Esophagus (tissue), 2 donors: ENCODE results near the gene ADGRG2. TPM values are rescaled to one million over a fixed set of nuclear protein-coding genes. Genes with fewer than 3 reads are reported as not detected.
"Not testable (repeated sequence)": the region's sequence is repeated elsewhere in the genome, so short reads cannot be mapped to it uniquely, and the experiment has no call there.

Experiments used
- H3K27ac ChIP-seq, 2 donors: one replicate each; pipeline ENCODE4 v1.5.1; 2013; ENCODE audit warnings: low read depth in 2 of 2, mild to moderate bottlenecking in 2 of 2, inconsistent platforms in 1 of 2, low read length in 1 of 2, moderate library complexity in 1 of 2
- H3K27me3 ChIP-seq, 2 donors: one replicate each; pipeline ENCODE4 v1.6.1; 2013; ENCODE audit warnings: low read length in 2 of 2, control low read depth in 1 of 2, mild to moderate bottlenecking in 1 of 2; ENCODE audit not compliant: insufficient read depth in 2 of 2, control insufficient read depth in 1 of 2
- H3K36me3 ChIP-seq, 2 donors: one replicate each; pipeline ENCODE4 v1.6.1; 2013; ENCODE audit warnings: low read length in 1 of 2; ENCODE audit not compliant: control insufficient read depth in 2 of 2, insufficient read depth in 2 of 2
- H3K4me1 ChIP-seq, 2 donors: one replicate each; pipeline ENCODE4 v1.6.1; 2013; ENCODE audit warnings: low read length in 1 of 2; ENCODE audit not compliant: control insufficient read depth in 2 of 2, insufficient read depth in 2 of 2
- H3K4me3 ChIP-seq, 2 donors: one replicate each; pipeline ENCODE4 v1.5.1; 2013; ENCODE audit warnings: low read length in 2 of 2, mild to moderate bottlenecking in 2 of 2, low read depth in 1 of 2, moderate library complexity in 1 of 2
- H3K9me3 ChIP-seq, 2 donors: one replicate each; pipeline ENCODE4 v1.6.1; 2013; ENCODE audit warnings: mild to moderate bottlenecking in 2 of 2, low read depth in 1 of 2, low read length in 1 of 2, moderate library complexity in 1 of 2; ENCODE audit not compliant: control insufficient read depth in 2 of 2, insufficient read depth in 1 of 2
- WGBS, 2 donors: extraction: QIAGEN DNeasy Blood & Tissue Kit; methylation state at CpG; one replicate each; pipeline ENCODE4 v1.1.7; 2013; 5-methylcytosine and 5-hydroxymethylcytosine counted together
- polyA plus RNA-seq, 2 donors: library from polyadenylated mRNA; stranded (reverse); fragments of 200-250 nt; gene quantifications; one replicate each; pipeline ENCODE4 v1.2.3, GENCODE V29; 2013
- donor health status: healthy with polysubstance abuse.
- donor health status: Bipolar disorder and iron deficiency.

Gene ADGRG2
- polyA plus RNA-seq, 2 donors = 0.14 to 0.29 TPM

DNA sequence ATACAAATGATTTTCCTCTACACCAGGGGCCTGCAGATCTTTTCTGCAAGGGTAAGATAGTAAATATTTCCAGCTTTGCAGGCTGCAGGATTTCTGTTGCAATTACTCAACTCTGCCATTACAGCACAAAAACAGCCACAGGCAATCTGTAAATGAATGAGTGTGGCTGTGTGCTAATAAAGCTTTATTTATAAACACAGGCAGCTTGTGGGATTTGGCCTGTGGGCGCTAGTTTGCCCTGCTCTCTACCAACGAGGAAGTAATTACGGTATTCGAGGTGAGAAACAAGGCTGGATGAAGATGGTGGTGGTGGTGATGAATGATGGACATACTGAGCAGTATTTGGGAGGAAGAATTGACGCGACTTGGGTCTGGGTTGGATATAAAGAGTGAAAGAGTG, 30.7 kb downstream of the ADGRG2 start:
- Histone ChIP-seq H3K9me3 (peaks cover 0 to 3% of the 10 kb centered on the region in 2 donors), H3K4me1 (no peaks in the 10 kb centered on the region), H3K27ac (no peak overlapping the region), H3K36me3 (no peaks in the 10 kb centered on the region), H3K4me3 (no peak overlapping the region), H3K27me3 (peaks cover 0 to 3% of the 10 kb centered on the region in 2 donors)
- WGBS, 2 donors = 89 to 90% methylated on average over 6 of the region's 6 CpGs

GRCh38 chrX:19089555-19090040, 32.7 kb downstream of the ADGRG2 start:
- WGBS, 2 donors = 75 to 81% methylated on average over 2 of the region's 2 CpGs
- Histone ChIP-seq H3K36me3 (no peaks in the 10 kb centered on the region), H3K9me3 (peaks cover 0 to 3% of the 10 kb centered on the region in 2 donors), H3K4me3 (no peak overlapping the region), H3K4me1 (no peaks in the 10 kb centered on the region), H3K27me3 (peaks cover 0 to 3% of the 10 kb centered on the region in 2 donors), H3K27ac (no peak overlapping the region)

- Histone ChIP-seq H3K4me1 (no peaks in the 10 kb centered on the region), H3K36me3 (no peaks in the 10 kb centered on the region), H3K27ac (no peak overlapping the region), H3K4me3 (no peak overlapping the region), H3K27me3 (peaks cover 0 to 3% of the 10 kb centered on the region in 2 donors), H3K9me3 (peaks cover 0 to 3% of the 10 kb centered on the region in 2 donors)
- WGBS, 2 donors = 58 to 66% methylated on average over 8 of the region's 8 CpGs
Measured at GRCh38 chrX:19086102-19086772, 36.0 kb downstream of the ADGRG2 start.

- H3K27ac ChIP-seq = no peak overlapping the region
- 88 to 94% methylated on average over 3 of the region's 3 CpGs for WGBS, 2 donors
- H3K36me3 ChIP-seq = no peaks in the 10 kb centered on the region
- H3K4me3 ChIP-seq = no peak overlapping the region
- peaks cover 0 to 2% of the 10 kb centered on the region in 2 donors for H3K27me3 ChIP-seq
- no peaks in the 10 kb centered on the region for H3K4me1 ChIP-seq
- H3K9me3 ChIP-seq = peaks cover 0 to 3% of the 10 kb centered on the region in 2 donors
Measured at GRCh38 chrX:19085666-19086065, 36.6 kb downstream of the ADGRG2 start.

DNA sequence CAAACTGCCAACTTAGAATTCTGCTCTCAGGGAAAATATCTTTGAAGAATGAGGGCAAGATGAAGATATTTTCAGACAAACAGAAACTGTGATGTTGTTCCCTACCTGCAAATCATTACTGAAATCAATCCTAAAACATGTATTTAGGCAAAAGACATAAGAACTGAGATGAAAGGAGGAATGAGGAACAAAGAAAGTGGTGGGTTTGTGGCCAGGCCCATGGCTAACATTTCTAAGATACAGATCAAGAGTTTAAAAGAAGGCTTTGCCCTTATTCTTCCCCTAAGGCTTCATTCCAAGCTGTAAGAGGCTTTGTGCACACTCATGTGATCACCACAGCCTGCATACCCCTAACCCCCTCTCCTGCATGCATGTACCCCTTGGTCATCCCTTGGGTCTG, 46.5 kb downstream of the ADGRG2 start:
- Histone ChIP-seq H3K27ac (no peak overlapping the region), H3K4me3 (no peak overlapping the region), H3K9me3 (no peaks in the 10 kb centered on the region), H3K27me3 (no peaks in the 10 kb centered on the region), H3K36me3 (no peaks in the 10 kb centered on the region), H3K4me1 (no peaks in the 10 kb centered on the region)

DNA sequence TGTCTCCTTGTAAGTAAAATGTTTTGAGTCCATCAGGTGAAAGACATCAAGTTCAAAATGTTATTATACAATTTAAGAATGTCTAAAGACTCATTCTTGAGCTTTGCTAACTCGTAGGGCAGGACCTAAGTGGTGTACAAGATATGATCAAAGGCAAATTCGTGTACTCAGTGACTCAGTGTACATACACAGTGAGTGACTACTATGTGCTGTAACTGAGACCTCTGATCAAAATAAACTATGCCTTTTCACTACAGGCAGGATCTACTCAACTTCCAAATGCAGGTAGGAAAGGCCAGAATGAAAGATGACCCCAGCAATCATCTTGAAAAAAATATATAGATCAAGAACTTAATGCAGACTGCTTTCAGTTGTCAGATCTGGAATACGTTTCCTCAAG, 49.9 kb downstream of the ADGRG2 start:
- WGBS, 2 donors = 62 to 75% methylated on average over 3 of the region's 3 CpGs
- Histone ChIP-seq H3K9me3 (no peaks in the 10 kb centered on the region), H3K4me3 (no peak overlapping the region), H3K27ac (no peak overlapping the region), H3K36me3 (no peaks in the 10 kb centered on the region), H3K27me3 (no peaks in the 10 kb centered on the region), H3K4me1 (no peaks in the 10 kb centered on the region)

DNA sequence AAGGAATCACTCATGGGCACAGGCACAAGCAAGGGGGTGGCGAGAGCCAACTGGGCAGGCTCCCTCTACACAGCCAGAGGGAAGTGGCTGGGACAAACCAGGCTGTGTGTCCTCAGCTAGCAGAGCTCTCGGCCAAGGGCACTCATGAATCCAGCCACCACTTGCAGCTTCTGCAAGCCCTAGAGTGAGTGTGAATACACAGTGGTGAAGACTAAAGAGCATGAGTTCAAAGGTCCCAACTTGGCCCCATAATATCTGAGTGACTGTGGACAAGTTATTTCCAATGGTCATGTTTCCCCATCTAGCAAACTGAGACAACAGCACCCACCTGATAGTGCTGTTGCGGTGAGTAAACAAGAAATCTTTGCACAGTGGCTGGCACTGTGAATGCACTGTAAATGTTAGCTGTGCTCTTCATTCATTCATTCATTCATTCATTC, 51.7 kb downstream of the ADGRG2 start:
- Histone ChIP-seq H3K27me3 (no peaks in the 10 kb centered on the region), H3K9me3 (no peaks in the 10 kb centered on the region), H3K4me3 (no peak overlapping the region), H3K4me1 (no peaks in the 10 kb centered on the region), H3K27ac (no peak overlapping the region), H3K36me3 (no peaks in the 10 kb centered on the region)
- 76 to 89% methylated on average over 3 of the region's 3 CpGs for WGBS, 2 donors

DNA sequence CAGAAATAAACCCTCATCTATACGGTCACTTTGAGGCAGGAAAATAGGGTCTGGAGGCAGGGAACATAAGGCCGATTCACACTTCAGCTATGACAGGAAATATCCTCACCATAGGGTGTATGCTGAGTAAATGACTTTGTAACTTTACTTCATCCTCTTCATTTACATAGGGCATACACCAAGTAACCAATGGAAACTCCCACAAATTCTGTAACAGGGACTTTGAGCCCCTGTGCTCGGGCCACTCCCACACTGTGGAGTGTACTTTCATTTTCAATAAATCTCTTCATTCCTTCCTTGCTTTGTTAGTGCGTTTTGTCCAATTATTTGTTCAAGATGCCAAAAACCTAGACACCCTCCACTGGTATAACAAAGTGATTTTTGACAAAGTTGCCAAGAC, 55.3 kb downstream of the ADGRG2 start:
- not testable (repeated sequence) for H3K9me3 ChIP-seq, H3K36me3 ChIP-seq, H3K4me1 ChIP-seq, H3K27me3 ChIP-seq, H3K27ac ChIP-seq, H3K4me3 ChIP-seq
- 80 to 85% methylated on average over 4 of the region's 4 CpGs for WGBS, 2 donors

DNA sequence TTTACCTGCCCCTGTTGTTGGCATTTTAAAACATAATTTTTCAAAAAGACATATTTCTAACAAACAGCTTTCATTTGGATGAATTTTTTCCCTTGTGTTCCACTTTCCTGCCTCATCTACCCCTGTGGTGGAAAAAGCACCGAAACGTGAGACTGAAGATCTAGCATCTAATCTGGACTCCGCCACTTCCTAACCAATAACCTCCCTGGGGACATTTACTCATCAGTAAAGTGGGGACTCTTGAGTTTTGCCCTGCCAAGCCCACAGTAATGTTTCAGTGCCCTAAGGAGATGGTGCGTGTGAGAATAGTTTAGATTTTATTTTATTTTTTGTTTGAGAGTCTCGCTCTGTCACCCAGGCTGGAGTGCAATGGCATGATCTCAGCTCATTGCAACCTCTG, 56.7 kb downstream of the ADGRG2 start:
- no peak overlapping the region for H3K4me3 ChIP-seq
- no peaks in the 10 kb centered on the region for H3K4me1 ChIP-seq
- 83 to 89% methylated on average over 5 of the region's 5 CpGs for WGBS, 2 donors
- no peaks in the 10 kb centered on the region for H3K27me3 ChIP-seq
- no peaks in the 10 kb centered on the region for H3K9me3 ChIP-seq
- H3K27ac ChIP-seq = no peak overlapping the region
- no peaks in the 10 kb centered on the region for H3K36me3 ChIP-seq

DNA sequence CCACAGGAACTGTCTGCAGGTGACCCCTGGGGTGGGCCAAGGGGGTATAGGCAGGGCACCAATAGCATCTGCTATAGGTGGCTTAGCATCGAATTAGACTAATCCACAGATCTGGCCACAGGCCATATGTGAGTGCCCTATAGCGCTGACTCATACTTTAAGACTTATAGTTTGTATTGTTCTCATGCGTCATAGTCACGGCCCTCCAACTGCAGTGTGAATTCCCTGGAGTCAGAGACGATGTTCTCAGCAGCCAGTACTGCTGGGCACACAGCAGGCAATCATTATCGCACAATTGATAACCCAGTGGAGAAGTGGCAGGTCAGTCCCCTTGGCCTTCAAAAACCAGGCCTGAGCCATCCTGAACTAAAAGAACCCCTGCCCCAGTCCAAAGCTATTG, 58.1 kb downstream of the ADGRG2 start:
- Histone ChIP-seq H3K36me3 (no peaks in the 10 kb centered on the region), H3K27ac (no peak overlapping the region), H3K4me1 (no peaks in the 10 kb centered on the region), H3K27me3 (no peaks in the 10 kb centered on the region), H3K9me3 (no peaks in the 10 kb centered on the region), H3K4me3 (no peak overlapping the region)
- WGBS, 2 donors = 64 to 77% methylated on average over 6 of the region's 6 CpGs
